MM.1S (cell line): ENCODE data around the gene C1orf21.

Source experiments
- DNase-seq: peaks from one replicate; pipeline ENCODE4 v3.0.0-alpha.2; 2015
- H2AFZ ChIP-seq: fragments of 300-600 bp; sonication (generic); 2 replicates; pipeline ENCODE4 v1.6.0; 2016; ENCODE audit warnings: antibody characterized with exemption, low read length
- H3F3A ChIP-seq: fragments of 300-600 bp; sonication (generic); 2 replicates; pipeline ENCODE4 v1.6.1; 2016; ENCODE audit warnings: mild to moderate bottlenecking, antibody characterized with exemption, low read length, moderate library complexity, mixed read lengths; ENCODE audit not compliant: insufficient read depth
- H3K27ac ChIP-seq: fragments of 300-600 bp; sonication (generic); 2 replicates; pipeline ENCODE4 v1.5.1; 2016; ENCODE audit warnings: mild to moderate bottlenecking, low read length
- H3K27me3 ChIP-seq: fragments of 300-600 bp; sonication (generic); replicated peaks from 2 replicates; pipeline ENCODE4 v1.6.0; 2016; ENCODE audit warnings: low read length; ENCODE audit not compliant: insufficient read depth
- H3K36me3 ChIP-seq: fragments of 300-600 bp; sonication (generic); replicated peaks from 2 replicates; pipeline ENCODE4 v1.6.1; 2016; ENCODE audit warnings: mild to moderate bottlenecking, low read length, mixed read lengths; ENCODE audit not compliant: insufficient read depth
- H3K4me1 ChIP-seq: fragments of 300-600 bp; sonication (generic); 2 replicates; pipeline ENCODE4 v1.6.1; 2016; ENCODE audit warnings: low read length, mixed read lengths
- H3K4me2 ChIP-seq: fragments of 300-600 bp; sonication (generic); 2 replicates; pipeline ENCODE4 v1.6.0; 2016; ENCODE audit warnings: low read depth, low read length
- H3K4me3 ChIP-seq: fragments of 300-600 bp; sonication (generic); 2 replicates; pipeline ENCODE4 v1.5.1; 2016; ENCODE audit warnings: low read length, mixed read lengths
- H3K79me2 ChIP-seq: fragments of 300-600 bp; sonication (generic); 2 replicates; pipeline ENCODE4 v1.6.1; 2016; ENCODE audit warnings: mixed run types, low read length, mixed read lengths
- H3K9ac ChIP-seq: fragments of 300-600 bp; sonication (generic); 2 replicates; pipeline ENCODE4 v1.6.1; 2016; ENCODE audit warnings: low read length, mixed read lengths
- H3K9me2 ChIP-seq: fragments of 300-600 bp; sonication (generic); replicated peaks from 2 replicates; pipeline ENCODE4 v1.6.1; 2016; ENCODE audit warnings: mild to moderate bottlenecking, low read length, mixed read lengths; ENCODE audit not compliant: insufficient read depth
- H3K9me3 ChIP-seq: fragments of 300-600 bp; sonication (generic); replicated peaks from 2 replicates; pipeline ENCODE4 v1.6.1; 2016; ENCODE audit warnings: mild to moderate bottlenecking, low read length, mixed read lengths; ENCODE audit not compliant: insufficient read depth
- H4K20me1 ChIP-seq: fragments of 300-600 bp; sonication (generic); 2 replicates; pipeline ENCODE4 v1.6.1; 2016; ENCODE audit warnings: mild to moderate bottlenecking, low read length, moderate library complexity, mixed read lengths; ENCODE audit not compliant: insufficient read depth
- EZH2 ChIP-seq: fragments of 300-600 bp; sonication (generic); optimal IDR thresholded peaks from 2 replicates; pipeline ENCODE3; 2017; ENCODE audit warnings: low read depth, mild to moderate bottlenecking, antibody characterized with exemption, low read length, mixed read lengths
- EZH2phosphoT487 ChIP-seq: fragments of 300-600 bp; sonication (generic); IDR thresholded peaks from 2 replicates; pipeline ENCODE4 v1.6.1; 2018; ENCODE audit warnings: antibody characterized with exemption, low read length
- TF ChIP-seq, protein P1 (sequence below): fragments of 300-600 bp; sonication (generic); IDR thresholded peaks from 2 replicates; pipeline ENCODE4 v1.5.1; 2016; ENCODE audit warnings: antibody characterized with exemption, low read length, mixed read lengths

C1orf21 gene

GRCh38 chr1:184507604-184508280 lies 120.9 kb downstream of the C1orf21 start:
- H3K4me2 ChIP-seq: peak overlapping the region; percentile 19; the same call in 1 of the 2 replicates
- no peaks in the 10 kb centered on the region for H3K9me2 ChIP-seq
- H2AFZ ChIP-seq: no peak overlapping the region
- no peaks in the 10 kb centered on the region for H4K20me1 ChIP-seq
- H3K4me3 ChIP-seq: no peak overlapping the region
- H3K36me3 ChIP-seq: no peaks in the 10 kb centered on the region
- H3K79me2 ChIP-seq: no peaks in the 10 kb centered on the region
- H3F3A ChIP-seq: no peaks in the 10 kb centered on the region
- H3K27me3 ChIP-seq: no peaks in the 10 kb centered on the region
- H3K9ac ChIP-seq: no peak overlapping the region
- peaks cover 12% of the 10 kb centered on the region for H3K4me1 ChIP-seq
- H3K9me3 ChIP-seq: no peaks in the 10 kb centered on the region
- no peak for TF ChIP-seq EZH2phosphoT487
- no peak for TF ChIP-seq EZH2
- TF ChIP-seq, protein P1, sequence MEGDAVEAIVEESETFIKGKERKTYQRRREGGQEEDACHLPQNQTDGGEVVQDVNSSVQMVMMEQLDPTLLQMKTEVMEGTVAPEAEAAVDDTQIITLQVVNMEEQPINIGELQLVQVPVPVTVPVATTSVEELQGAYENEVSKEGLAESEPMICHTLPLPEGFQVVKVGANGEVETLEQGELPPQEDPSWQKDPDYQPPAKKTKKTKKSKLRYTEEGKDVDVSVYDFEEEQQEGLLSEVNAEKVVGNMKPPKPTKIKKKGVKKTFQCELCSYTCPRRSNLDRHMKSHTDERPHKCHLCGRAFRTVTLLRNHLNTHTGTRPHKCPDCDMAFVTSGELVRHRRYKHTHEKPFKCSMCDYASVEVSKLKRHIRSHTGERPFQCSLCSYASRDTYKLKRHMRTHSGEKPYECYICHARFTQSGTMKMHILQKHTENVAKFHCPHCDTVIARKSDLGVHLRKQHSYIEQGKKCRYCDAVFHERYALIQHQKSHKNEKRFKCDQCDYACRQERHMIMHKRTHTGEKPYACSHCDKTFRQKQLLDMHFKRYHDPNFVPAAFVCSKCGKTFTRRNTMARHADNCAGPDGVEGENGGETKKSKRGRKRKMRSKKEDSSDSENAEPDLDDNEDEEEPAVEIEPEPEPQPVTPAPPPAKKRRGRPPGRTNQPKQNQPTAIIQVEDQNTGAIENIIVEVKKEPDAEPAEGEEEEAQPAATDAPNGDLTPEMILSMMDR: no peak
- H3K27ac ChIP-seq: no peak overlapping the region
- no peak for DNase-seq

DNA sequence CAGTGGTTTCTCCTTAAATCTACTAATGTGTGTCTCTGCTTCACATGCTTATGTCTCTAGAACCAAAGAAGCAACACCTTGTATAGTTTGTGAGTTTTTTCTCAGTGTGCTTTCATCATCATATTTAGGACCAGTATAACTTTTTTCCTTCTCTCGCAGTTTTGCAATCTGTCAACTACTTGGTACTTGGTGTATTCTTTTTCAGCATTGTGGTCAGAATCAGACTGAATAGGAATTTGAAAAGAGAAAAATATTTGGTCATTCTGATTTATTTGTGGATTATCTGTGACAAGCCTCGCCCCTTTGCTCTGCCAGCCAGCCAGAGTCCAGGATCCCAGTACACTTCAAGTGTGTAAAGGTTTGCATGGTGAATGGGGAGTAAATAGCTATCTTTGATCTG lies 122.3 kb downstream of the C1orf21 start:
- no peaks in the 10 kb centered on the region for H3K36me3 ChIP-seq
- H3K79me2 ChIP-seq: no peaks in the 10 kb centered on the region
- no peak overlapping the region for H3K27ac ChIP-seq
- H3K9me2 ChIP-seq: no peaks in the 10 kb centered on the region
- no peak overlapping the region for H3K9ac ChIP-seq
- no peak overlapping the region for H3K4me2 ChIP-seq
- no peaks in the 10 kb centered on the region for H3F3A ChIP-seq
- H3K27me3 ChIP-seq: no peaks in the 10 kb centered on the region
- H2AFZ ChIP-seq: no peak overlapping the region
- no peak for DNase-seq
- no peak overlapping the region for H3K4me3 ChIP-seq
- no peaks in the 10 kb centered on the region for H4K20me1 ChIP-seq
- no peak for TF ChIP-seq EZH2
- no peak for TF ChIP-seq EZH2phosphoT487
- TF ChIP-seq, protein P1: no peak
- peaks cover 12% of the 10 kb centered on the region for H3K4me1 ChIP-seq
- H3K9me3 ChIP-seq: no peaks in the 10 kb centered on the region

GRCh38 chr1:184510110-184510509 lies 123.3 kb downstream of the C1orf21 start:
- no peaks in the 10 kb centered on the region for H3K27me3 ChIP-seq
- no peak overlapping the region for H3K27ac ChIP-seq
- H3K9me3 ChIP-seq: no peaks in the 10 kb centered on the region
- no peaks in the 10 kb centered on the region for H3K9me2 ChIP-seq
- no peak overlapping the region for H3K4me3 ChIP-seq
- H4K20me1 ChIP-seq: no peaks in the 10 kb centered on the region
- H3F3A ChIP-seq: no peaks in the 10 kb centered on the region
- no peak overlapping the region for H2AFZ ChIP-seq
- TF ChIP-seq, protein P1: no peak
- TF ChIP-seq EZH2phosphoT487 (no peak), EZH2 (no peak)
- no peak overlapping the region for H3K9ac ChIP-seq
- no peaks in the 10 kb centered on the region for H3K36me3 ChIP-seq
- DNase-seq: no peak
- no peaks in the 10 kb centered on the region for H3K79me2 ChIP-seq
- H3K4me1 ChIP-seq: peaks cover 12% of the 10 kb centered on the region
- H3K4me2 ChIP-seq: no peak overlapping the region
